Measurements from ENCODE around the gene MINK1. TPM values are rescaled to one million over a fixed set of nuclear protein-coding genes. Genes with fewer than 3 reads are reported as not detected.

The MINK1 gene
- 10 to 100 TPM; 72.4 to 98.2 TPM for total RNA-seq

- Mint-ChIP-seq H3K36me3 (no peaks in the 10 kb centered on the region), H3K4me1 (ENCODE audit: low read depth in 2 of 2) (peaks cover 28 to 34% of the 10 kb centered on the region in 2 donors), H3K27me3 (peaks cover 0 to 4% of the 10 kb centered on the region in 2 donors), H3K9me3 (no peaks in the 10 kb centered on the region), H3K27ac (peak within 1 kb of the TSS; percentile 82 to 88), H3K4me3 (peak within 1 kb of the TSS; percentile 95)
- ATAC-seq (peak; percentile 95 to 97), DNase-seq (ENCODE audit: low spot score) (peak; percentile 95)
These were observed at the start of gene MINK1 for GRCh38 chr17:4833178-4833940. TSS of gene MINK1 (plus strand) at chr17:4833340. CDS start at chr17:4833584, 244 bp downstream.

- Mint-ChIP-seq H3K9me3 (no peaks in the 10 kb centered on the region), H3K27me3 (peaks cover 21% of the 10 kb centered on the region in 2 donors), H3K36me3 (no peaks in the 10 kb centered on the region), H3K4me1 (ENCODE audit: low read depth in 2 of 2) (peaks cover 22 to 33% of the 10 kb centered on the region in 2 donors), H3K4me3 (peak overlapping the region; percentile 31), H3K27ac (no peak overlapping the region)
- no peak for DNase-seq (ENCODE audit: low spot score)
- ATAC-seq: no peak
These were observed 47.6 kb upstream of the MINK1 start for GRCh38 chr17:4785311-4786105.

- H3K9me3 Mint-ChIP-seq: no peaks in the 10 kb centered on the region
- DNase-seq (ENCODE audit: low spot score) (no peak), ATAC-seq (no peak)
- H3K4me1 Mint-ChIP-seq (ENCODE audit: low read depth in 2 of 2): peaks cover 28 to 38% of the 10 kb centered on the region in 2 donors
- H3K27me3 Mint-ChIP-seq: peaks cover 16 to 21% of the 10 kb centered on the region in 2 donors
- H3K4me3 Mint-ChIP-seq: peak within 1 kb of the TSS; percentile 31
- no peak within 1 kb of the TSS for H3K27ac Mint-ChIP-seq
- H3K36me3 Mint-ChIP-seq: no peaks in the 10 kb centered on the region
These were observed 47.0 kb upstream of the MINK1 start, which contains the start of gene VMO1 for GRCh38 chr17:4786106-4786511. TSS of gene VMO1 (minus strand) at chr17:4786364. CDS start at chr17:4786352, 12 bp downstream.

- ATAC-seq (no peak), DNase-seq (ENCODE audit: low spot score) (no peak)
- no peaks in the 10 kb centered on the region for H3K9me3 Mint-ChIP-seq
- H3K4me1 Mint-ChIP-seq (ENCODE audit: low read depth in 2 of 2): peaks cover 32 to 40% of the 10 kb centered on the region in 2 donors
- no peak overlapping the region for H3K27ac Mint-ChIP-seq
- peaks cover 16 to 21% of the 10 kb centered on the region in 2 donors for H3K27me3 Mint-ChIP-seq
- H3K4me3 Mint-ChIP-seq: peak overlapping the region; percentile 31
- H3K36me3 Mint-ChIP-seq: no peaks in the 10 kb centered on the region
These were observed 46.6 kb upstream of the MINK1 start for GRCh38 chr17:4786516-4786915.

GRCh38 chr17:4788159-4788806 is 44.9 kb upstream of the MINK1 start:
- Mint-ChIP-seq H3K36me3 (no peaks in the 10 kb centered on the region), H3K4me1 (ENCODE audit: low read depth in 2 of 2) (peaks cover 34 to 38% of the 10 kb centered on the region in 2 donors), H3K4me3 (peak overlapping the region; percentile 84), H3K27me3 (peaks cover 8 to 15% of the 10 kb centered on the region in 2 donors), H3K9me3 (no peaks in the 10 kb centered on the region), H3K27ac (peak overlapping the region; percentile 17 to 66)
- DNase-seq (ENCODE audit: low spot score) (no peak), ATAC-seq (no peak)

- H3K36me3 Mint-ChIP-seq: no peaks in the 10 kb centered on the region
- peaks cover 37 to 38% of the 10 kb centered on the region in 2 donors for H3K4me1 Mint-ChIP-seq (ENCODE audit: low read depth in 2 of 2)
- peak within 1 kb of the TSS; percentile 84 for H3K4me3 Mint-ChIP-seq
- DNase-seq (ENCODE audit: low spot score) (no peak), ATAC-seq (no peak)
- H3K27me3 Mint-ChIP-seq: peaks cover 0 to 14% of the 10 kb centered on the region in 2 donors
- peak within 1 kb of the TSS; percentile 66 to 93 for H3K27ac Mint-ChIP-seq
- no peaks in the 10 kb centered on the region for H3K9me3 Mint-ChIP-seq
These were observed 44.1 kb upstream of the MINK1 start, which contains the start of gene GLTPD2 for GRCh38 chr17:4788807-4789700. TSS of gene GLTPD2 (plus strand) at chr17:4788964. CDS start at chr17:4789012, 48 bp downstream.

GRCh38 chr17:4789701-4789950 is 43.5 kb upstream of the MINK1 start:
- DNase-seq (ENCODE audit: low spot score) (no peak), ATAC-seq (no peak)
- Mint-ChIP-seq H3K27ac (peak overlapping the region in 1 of 2 donors; percentile 93), H3K36me3 (no peaks in the 10 kb centered on the region), H3K9me3 (no peaks in the 10 kb centered on the region), H3K4me3 (peak overlapping the region; percentile 84), H3K27me3 (peaks cover 0 to 14% of the 10 kb centered on the region in 2 donors), H3K4me1 (ENCODE audit: low read depth in 2 of 2) (peaks cover 37 to 38% of the 10 kb centered on the region in 2 donors)

- DNase-seq (ENCODE audit: low spot score): peak; percentile 91
- peak overlapping the region; percentile 84 for H3K4me3 Mint-ChIP-seq
- peaks cover 0 to 14% of the 10 kb centered on the region in 2 donors for H3K27me3 Mint-ChIP-seq
- no peaks in the 10 kb centered on the region for H3K36me3 Mint-ChIP-seq
- no peaks in the 10 kb centered on the region for H3K9me3 Mint-ChIP-seq
- peak; percentile 92 for ATAC-seq
- peaks cover 37 to 40% of the 10 kb centered on the region in 2 donors for H3K4me1 Mint-ChIP-seq (ENCODE audit: low read depth in 2 of 2)
- peak overlapping the region; percentile 89 to 93 for H3K27ac Mint-ChIP-seq
These were observed 43.0 kb upstream of the MINK1 start for GRCh38 chr17:4789951-4790704.

- peaks cover 0 to 12% of the 10 kb centered on the region in 2 donors for H3K27me3 Mint-ChIP-seq
- no peak for ATAC-seq
- H3K36me3 Mint-ChIP-seq: no peaks in the 10 kb centered on the region
These were observed 42.4 kb upstream of the MINK1 start for GRCh38 chr17:4790705-4791088.

GRCh38 chr17:4795168-4795567 is 38.0 kb upstream of the MINK1 start:
- peaks cover 25 to 37% of the 10 kb centered on the region in 2 donors for H3K4me1 Mint-ChIP-seq (ENCODE audit: low read depth in 2 of 2)
- H3K36me3 Mint-ChIP-seq: peaks cover 8% of the 10 kb centered on the region
- H3K27me3 Mint-ChIP-seq: peaks cover 0 to 4% of the 10 kb centered on the region in 2 donors
- ATAC-seq: no peak
- no peak for DNase-seq (ENCODE audit: low spot score)
- H3K4me3 Mint-ChIP-seq: peak overlapping the region; percentile 99
- peak overlapping the region; percentile 88 to 97 for H3K27ac Mint-ChIP-seq
- no peaks in the 10 kb centered on the region for H3K9me3 Mint-ChIP-seq

More at GRCh38 chr17:4790705-4791088, 42.4 kb upstream of the MINK1 start:
- Mint-ChIP-seq H3K9me3 (no peaks in the 10 kb centered on the region), H3K4me3 (peak overlapping the region; percentile 84), H3K4me1 (ENCODE audit: low read depth in 2 of 2) (peaks cover 38 to 45% of the 10 kb centered on the region in 2 donors), H3K27ac (peak overlapping the region; percentile 89 to 93)
- DNase-seq (ENCODE audit: low spot score): no peak

- H3K4me1 Mint-ChIP-seq (ENCODE audit: low read depth in 2 of 2): peaks cover 15 to 25% of the 10 kb centered on the region in 2 donors
- DNase-seq (ENCODE audit: low spot score) (no peak), ATAC-seq (peak in 1 of 2 donors; percentile 46)
- H3K36me3 Mint-ChIP-seq: peaks cover 8% of the 10 kb centered on the region
- H3K4me3 Mint-ChIP-seq: peak overlapping the region; percentile 99
- peak overlapping the region; percentile 88 to 97 for H3K27ac Mint-ChIP-seq
- no peaks in the 10 kb centered on the region for H3K9me3 Mint-ChIP-seq
- H3K27me3 Mint-ChIP-seq: peaks cover 0 to 4% of the 10 kb centered on the region in 2 donors
These were observed 36.6 kb upstream of the MINK1 start for GRCh38 chr17:4796552-4796920.

GRCh38 chr17:4800462-4801196 is 32.5 kb upstream of the MINK1 start:
- Mint-ChIP-seq H3K9me3 (no peaks in the 10 kb centered on the region), H3K4me1 (ENCODE audit: low read depth in 2 of 2) (peaks cover 12 to 14% of the 10 kb centered on the region in 2 donors), H3K4me3 (no peak overlapping the region), H3K27ac (peak overlapping the region in 1 of 2 donors; percentile 50), H3K36me3 (peaks cover 8% of the 10 kb centered on the region), H3K27me3 (no peaks in the 10 kb centered on the region)
- ATAC-seq (no peak), DNase-seq (ENCODE audit: low spot score) (no peak)

Data from natural killer cell treated with Interleukin-12 subunit alpha and Interleukin-12 subunit beta and Interleukin-15 and Interleukin-18, amount 100 ng/mL, for 72 hours (primary cell).